Fibroblast of gingiva (primary cell): Measurements from ENCODE around the gene RAD51B.
A peak's percentile ranks its signal among the peaks of the same experiment; 100 is the strongest.

ENCODE experiments used
- DNase-seq: peaks from one replicate; pipeline ENCODE4 v3.0.0-alpha.2; 2011; ENCODE audit warnings: low read depth

The RAD51B gene

DNA sequence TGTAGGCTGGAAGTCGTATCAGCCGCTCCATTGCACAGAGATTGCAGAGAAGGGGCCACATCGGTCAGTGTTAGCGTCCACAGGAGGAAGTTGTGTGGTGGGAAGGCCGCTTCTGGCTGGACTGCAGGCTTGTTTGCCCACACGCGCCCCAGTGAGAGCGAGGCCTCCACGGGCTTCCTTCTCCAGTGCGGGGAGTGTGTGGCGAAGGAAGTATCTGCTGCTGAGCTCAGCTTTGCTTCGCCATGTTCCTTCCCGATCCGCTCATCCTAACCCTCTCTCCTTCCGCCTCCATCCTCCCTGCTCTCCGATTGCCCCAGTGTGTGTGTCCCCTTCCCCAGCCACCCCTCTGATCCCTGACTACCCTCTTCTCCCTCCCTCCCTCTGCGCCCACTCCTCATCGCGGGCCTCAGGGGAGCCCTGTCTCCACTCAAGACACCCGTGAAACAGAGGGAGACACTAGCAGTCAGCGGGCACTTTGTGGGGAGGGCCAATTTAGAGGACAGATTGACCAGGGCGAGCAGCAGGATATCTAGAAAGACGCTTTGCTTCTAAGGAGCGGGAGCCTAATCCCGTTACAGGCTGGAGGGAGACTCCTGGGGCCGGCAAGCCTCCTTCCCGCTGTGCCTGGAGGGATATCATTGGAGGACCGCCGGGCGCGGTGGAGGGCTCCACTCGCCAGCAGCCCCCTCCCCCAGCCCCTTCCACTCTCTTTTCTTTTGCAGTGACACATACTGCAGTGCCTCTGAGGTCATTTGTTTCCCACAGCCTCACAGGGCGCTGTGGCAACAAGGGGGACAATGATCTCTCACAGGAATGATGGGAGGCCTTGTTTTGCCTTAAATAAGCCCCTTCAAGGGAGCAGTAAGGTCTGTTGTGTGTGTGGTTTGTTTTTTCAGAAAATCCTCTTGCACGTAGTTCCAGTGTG is 544.5 kb downstream of the RAD51B start:
- DNase-seq, result no peak

DNA sequence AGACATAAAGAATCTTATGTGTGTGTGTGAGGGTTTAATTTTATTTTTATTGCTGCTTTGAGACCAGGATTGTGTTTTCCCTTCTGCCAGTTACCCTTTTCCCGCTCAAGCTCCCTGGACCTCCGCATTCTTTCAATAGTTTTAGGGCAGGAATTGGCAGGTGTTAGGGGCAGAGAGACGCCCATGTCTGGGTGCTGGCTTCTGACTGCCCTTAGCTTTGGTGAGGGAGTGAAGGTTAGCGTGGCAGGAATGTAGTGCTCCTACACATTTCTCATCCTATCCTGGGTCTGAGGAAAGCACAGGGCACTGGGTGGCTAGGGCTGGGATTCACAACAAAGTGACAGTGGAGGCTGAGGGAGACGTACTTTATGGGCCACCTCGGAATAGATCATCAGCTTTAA is 545.2 kb downstream of the RAD51B start:
- no peak for DNase-seq

DNA sequence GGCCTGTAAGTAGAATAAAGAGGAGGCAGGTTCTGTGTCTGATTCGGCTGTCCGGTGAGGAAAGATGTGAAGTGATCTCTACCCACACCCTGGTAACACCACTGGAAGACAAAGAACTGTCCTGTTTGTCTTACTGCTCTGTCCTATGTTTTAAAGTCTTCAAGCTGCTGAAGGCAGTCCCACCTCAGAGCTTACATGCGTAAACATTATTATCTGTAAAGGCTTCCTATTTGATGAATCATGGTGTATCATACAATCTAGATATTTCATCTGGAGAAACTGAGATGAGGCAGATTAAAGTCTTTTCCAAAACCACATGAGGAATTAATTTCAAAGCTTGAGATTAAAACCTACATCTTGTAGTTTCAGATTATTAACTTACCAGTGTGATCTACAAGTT is 545.6 kb downstream of the RAD51B start:
- no peak for DNase-seq

DNA sequence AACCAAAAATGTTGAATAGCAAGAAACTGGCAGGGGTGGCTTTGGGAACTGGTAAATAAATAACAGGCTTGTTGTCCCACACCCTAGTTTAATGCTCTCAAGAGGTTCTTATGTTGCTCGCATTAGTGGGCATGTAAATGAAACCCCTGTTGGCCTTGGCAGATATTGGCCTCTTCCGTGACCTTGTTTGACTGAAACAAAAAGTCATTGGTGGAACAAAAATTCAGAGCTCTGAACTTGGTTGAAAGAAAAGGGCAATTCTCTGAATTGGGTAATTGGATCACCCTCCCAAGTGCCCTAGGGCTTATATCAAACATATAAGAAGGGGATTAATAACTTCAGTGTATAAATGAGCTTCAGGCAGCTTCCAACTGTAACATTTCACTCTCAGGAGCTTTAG is 547.1 kb downstream of the RAD51B start:
- DNase-seq, result no peak

DNA sequence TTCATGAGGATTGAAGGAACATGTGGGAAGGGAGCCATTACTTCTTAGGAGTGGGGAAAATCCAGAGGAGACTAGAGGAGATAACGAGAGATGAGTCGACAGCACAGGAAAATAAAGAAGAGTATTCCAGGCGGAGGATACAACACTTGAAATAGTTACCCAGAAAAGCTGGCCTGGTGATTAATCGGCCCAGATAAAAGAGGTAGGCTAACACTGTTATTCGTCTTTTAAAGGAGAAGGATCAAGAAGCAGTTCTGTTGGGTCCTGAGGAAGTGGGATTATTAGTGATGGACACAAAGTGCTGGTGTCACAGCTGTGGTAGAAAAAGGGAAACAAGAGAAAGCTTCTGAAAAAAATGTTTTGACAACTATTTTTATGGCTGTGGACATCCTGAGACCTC is 548.0 kb downstream of the RAD51B start:
- DNase-seq, result no peak

DNA sequence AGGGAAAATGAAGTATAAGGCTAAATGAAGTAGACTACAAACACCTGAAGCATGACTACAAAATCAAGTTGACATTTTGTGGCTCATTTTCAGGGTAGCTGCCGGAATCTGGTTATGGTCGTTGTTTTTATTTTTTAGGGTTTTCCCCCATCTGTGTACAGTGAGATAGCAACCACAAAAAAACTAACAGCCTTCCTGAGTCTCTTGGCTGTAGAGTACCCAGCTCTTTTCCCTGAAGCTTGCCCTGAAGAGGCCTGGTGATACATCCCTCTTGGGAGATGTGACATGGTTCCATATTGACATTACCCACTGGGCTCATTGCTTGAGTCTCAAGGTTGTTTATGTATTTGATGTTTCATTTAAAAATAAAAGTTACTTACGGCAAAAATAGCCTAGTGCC is 549.3 kb downstream of the RAD51B start:
- DNase-seq, result no peak

DNA sequence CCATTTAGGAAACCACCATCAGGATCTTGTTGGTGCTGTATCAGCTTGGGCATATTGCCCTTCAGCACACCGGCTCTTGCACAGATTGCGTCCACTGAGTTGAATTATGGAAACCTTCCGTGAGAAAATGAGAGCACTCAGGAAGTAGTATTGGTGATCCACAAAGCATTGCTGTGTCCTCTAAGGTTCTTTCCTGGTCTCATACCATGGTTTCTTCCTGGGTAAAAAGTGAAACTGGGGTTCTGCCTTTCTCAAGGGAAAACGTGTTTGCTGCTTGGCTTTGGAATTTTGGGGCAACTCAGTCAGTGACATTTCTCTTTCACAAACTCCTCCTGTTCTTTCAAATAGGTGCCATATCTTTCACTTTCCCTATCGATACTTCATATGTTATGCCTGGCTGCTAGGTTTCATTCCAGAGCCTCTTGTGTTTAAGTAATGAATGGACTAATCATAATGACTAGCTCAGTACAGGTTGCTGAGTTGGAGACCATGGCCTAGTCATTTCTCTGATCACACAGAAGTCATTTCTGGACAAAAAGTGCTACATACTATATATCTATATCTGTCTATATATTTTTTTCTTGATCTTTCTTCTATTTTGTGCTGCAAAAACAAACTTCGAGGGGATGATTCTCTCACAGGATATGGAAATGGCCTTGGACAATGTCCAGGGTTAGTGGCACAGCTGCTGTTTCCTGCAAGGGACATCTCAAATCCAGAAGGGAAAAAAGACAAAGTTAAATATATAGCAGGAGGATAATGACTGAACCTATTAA is 549.9 kb downstream of the RAD51B start:
- DNase-seq, result no peak

DNA sequence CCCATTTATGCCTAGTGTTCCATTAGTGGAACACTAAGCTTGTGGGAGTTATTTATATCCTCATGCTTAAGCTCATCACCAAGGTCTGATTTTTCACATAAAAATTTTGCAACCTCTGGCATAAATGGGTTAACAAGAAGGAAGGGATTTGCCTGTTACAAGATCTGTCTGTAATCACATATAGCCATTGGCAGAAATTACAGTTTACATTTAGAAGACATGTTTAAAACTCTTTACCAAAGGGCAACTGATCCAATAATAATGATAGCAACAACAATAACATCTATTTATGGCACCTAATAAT is 550.4 kb downstream of the RAD51B start:
- DNase-seq, result no peak

DNA sequence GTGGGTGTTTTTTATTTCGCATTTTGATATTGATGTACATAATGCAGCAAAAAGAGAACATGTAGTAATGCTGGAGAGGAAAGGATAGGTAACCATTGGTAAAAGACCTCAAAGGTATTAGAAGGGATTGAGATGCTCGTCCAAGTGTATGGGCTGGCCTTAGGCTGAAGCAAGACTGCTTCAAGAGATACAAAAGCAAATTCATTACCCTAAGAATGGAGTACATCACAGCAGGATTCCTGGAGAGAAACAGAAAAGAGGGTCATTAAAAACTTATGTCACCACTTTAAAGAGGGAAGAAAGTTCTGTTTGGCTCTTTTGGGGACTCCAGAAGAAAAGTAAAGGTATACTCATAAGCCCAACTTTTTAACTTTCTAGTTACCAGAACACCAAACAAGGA is 552.8 kb downstream of the RAD51B start:
- no peak for DNase-seq

DNA sequence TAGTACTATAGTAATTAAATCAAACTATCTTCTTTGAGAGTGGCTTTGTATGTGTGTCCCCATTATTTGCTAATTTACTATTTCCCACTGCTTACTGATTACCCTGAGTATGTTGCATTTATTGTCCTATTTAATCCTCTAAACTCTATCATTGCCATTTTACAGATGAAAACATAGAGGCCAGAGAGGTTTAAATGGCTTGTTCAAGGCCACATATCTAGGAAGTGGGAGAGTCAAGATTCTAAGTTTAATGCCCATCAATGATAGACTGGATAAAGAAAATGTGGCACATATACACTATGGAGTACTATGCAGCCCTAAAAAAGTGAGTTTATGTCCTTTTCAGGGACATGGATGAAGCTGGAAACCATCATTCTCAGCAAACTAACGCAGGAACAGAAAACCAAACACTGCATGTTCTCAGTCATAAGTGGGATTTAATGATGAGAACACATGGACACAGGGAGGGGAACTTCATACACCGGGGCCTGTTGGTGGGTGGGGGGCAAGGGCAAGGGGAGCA is 553.6 kb downstream of the RAD51B start:
- no peak for DNase-seq

DNA sequence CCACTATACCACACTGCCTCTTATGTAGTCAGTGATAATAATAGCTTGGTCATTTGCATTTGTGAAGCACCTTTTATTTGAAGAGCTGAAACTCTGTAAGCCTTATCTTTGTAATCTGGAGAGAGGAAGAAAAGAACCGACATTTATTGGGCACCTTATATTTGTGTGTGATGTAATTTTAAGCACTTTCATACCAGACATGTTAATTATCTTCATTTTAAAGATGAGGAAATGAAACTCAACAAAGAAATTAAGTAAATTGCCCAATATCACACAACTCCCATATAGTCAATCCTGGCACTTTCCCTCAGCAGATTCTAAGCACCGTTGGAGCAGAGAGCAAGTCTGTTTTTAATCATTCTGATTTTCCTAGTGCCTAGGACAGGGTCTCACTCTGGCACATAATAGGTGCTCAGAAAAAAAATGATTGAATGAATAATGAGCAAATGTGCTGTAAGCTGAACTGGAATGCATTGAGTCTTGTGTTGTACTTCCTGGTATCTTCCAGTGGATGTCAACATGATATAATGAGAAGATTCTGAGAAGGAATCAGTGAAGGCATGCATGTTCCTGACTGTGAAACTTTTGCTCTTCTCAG is 554.4 kb downstream of the RAD51B start:
- DNase-seq, result no peak

DNA sequence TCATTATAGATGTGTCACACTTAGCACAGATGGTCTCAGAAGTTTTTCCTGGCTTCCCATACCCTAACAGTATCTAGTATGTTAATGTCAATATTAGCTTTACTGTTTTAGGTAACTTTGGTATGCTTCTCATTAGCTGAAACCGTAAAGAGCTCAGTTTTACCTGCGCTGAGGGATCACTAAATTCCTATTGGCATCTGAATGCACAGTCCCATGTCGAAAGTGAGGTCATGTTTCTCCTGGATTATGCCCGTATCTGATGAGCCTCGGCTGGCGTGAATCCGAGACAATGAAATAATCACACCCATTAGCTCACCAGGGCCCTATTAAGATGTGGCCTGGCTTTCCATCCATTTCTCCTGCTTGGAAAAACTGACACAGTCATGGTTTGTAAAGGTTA is 555.1 kb downstream of the RAD51B start:
- DNase-seq, result no peak

DNA sequence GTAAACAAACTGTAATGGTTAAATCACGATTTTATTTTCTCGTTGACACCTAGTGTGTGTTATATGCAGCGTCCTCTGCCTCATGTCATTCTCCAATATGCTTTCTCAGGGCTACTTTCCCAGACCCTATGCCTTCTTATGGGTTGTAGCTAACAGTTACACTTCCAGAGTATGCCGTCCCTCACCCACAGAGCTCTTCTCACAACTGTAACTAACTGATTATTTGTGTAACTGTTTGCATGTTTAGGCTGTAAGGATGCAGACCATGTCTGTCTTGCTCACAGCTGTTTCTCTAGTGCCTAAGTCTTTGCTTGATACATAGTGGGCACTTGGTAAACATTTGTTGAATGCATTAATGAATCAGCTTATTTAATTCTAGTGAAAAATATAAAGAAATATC is 555.8 kb downstream of the RAD51B start:
- no peak for DNase-seq

DNA sequence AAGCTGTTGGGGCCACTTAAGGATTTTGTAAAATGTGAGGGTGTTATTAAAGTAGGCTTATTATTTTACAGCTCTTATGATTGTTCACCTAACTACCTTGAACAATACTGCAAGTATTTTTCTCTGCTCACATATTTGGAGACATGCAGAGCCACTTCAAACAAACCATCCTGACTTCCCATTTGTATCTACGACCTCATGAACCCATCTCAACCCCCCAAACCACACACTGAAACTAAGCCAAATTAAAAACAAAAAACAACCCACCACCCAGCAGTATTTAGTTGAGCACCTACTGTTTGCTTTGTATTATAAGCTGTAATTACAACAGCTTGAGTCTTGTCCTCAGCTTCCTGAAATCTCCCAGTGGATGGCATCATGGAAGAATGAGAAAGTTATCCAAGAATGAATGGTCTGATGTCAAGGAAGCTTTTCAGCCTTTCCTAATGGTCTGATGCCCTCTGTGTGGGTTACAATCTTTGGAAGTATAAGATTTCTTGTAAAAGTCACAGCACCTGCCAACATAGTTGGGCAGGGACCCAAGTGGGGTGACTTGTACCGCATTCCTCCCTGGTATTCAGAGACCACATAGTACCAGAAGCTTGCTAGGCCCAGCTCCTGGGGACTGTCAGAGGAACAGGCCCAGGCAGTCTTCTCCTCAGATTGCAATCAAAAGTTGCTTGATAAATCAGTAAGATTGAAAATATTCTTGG is 556.6 kb downstream of the RAD51B start:
- no peak for DNase-seq

DNA sequence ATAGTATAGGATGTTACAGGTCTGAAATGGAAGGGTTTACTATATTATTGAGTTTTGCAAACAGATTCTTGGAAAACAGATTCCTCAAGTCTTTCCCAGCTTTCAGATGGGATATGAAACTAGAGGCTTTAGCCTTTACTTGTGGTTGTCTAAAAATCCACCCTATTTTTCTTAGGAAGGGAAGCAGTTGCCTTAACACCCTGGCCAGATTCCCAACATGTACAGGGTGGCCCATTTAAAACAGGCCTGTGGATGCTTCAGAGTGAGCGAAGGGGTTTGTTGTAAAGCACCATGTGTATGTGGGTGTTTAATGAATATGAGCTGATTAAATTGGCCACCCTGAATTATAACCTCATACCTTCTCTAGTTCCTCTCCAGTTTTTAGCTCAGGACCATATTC is 557.4 kb downstream of the RAD51B start:
- no peak for DNase-seq

DNA sequence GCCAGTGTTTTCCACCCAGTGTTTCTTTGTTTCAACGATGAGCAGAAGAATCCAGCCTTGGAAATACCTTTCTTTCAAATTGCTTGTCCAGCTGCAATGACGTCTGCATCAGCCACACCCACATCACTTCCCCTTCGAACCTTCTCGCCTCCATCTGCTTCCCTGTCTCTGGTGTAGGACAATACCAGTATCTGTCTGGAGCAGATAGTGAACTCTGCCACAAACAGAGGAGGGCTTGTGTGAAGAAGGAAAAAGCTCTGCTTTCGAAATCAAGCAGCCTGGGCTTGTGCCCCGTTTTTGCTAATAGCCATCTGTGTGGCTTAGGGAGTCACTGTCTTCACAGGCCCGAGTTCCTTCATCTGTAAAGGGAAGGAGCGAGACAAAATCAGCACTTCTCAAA is 557.9 kb downstream of the RAD51B start:
- DNase-seq, result peak; percentile 42

DNA sequence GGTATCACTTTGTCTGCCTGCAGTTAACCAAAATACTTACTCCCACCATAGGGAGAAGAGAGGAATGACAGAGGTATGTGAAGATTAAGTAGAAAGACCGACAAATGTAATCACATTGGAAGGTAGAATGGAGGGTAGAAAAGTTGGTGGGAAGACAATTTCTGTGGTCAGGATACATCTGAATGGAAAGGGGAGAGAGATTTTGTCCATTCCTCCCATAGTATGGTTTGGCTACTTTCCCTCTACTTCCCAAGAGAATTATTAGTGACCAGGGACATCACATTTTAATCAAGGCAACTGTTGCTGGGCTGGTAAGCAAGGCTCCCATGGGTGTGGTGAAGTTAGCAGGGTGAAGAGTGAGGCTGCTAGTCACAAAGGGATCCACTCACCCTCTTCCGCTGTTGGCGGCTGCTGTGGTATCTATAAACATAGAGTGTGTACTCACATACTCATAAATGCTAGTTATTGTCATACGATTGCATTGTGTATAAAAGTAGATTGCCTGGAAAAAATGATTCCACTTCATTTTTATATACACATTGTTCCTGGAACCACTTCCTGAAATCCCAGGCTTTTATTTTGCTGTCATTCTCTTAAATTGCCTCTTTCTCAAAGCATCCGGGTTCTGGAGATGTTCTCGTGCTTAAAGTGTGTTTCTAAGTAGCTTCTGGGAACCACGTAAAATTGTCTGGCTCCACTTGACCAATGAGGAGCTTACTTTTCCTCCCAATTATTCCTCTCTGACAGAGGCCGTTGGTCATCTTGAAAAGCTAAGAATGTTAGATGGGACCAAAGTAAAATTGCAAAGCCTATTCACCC is 560.1 kb downstream of the RAD51B start:
- DNase-seq, result no peak

DNA sequence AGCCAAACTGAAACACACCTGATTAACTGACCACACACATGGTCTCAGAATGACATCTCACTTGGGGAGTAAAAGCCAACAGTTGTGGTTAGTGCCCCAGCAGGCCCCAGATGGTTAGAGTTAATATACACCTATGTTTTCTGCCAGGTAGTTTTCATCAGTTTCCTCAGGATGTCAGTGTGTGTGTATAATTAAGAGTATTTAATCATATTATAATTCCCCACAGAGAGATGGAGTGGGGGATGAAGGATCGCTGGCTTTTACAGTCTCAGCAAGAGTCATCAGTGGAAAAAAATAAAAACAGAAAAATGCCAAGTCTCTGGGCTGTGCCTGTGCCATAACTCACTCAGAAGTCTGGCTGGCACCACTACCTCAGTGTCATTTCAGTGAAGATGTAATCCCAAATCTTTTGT is 560.8 kb downstream of the RAD51B start:
- DNase-seq, result peak; percentile 29

DNA sequence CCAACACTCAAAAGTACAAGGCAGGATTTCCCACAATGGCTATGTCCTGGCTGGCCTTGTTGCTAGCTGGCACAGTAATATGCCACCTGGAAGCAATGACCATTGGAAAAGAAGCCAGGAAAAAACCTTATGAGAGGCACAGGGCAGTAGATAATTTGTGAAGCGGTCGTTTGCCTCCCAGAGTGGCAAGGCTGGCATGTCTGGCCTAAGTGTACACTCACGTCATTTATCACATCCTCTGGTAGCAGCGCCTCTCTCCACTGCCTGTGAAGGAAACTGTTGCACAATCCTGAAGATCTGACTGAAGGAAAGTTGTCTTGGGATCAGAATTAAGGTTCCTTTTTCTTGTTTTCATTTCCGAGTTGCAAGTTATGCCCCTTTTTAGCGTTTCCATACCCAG is 564.8 kb downstream of the RAD51B start:
- peak; percentile 57 for DNase-seq

DNA sequence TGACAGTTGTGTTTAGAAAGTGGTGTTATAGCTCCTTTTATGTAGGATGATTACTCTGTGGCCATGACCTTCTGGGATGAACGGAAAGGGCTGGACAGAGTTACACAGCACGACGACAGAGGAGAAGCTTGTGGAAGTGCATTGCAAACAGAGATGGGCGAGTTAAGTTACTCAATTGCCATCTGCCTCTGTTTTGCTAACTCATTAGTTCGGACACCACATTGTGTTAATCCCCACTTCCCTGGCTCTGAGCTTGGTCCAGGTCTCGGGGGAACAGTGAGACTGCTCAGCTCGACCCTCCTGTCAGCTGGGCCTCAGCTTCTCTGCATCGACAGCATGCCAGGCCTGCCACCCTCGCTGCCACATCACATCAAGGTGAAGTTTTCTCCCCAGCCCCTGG is 565.3 kb downstream of the RAD51B start:
- no peak for DNase-seq

DNA sequence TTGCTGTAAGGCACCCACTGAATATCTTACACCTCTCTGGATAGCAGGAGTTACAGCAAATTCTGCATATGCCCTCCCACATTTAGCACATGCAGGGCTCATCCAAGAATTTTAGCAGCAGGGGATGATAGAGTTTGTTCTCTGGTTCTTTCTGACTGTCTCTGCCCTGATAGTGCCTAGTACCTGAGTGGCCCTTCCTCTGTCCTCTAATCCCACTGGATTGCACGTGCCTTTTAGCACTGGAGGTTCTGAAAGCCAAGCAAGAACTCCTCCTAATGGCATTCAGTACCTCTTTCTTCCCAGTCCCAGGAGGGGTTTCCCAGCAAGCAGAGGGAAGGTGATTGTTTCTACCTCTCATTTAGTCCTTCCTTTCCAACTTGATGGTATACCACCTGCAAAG is 566.9 kb downstream of the RAD51B start:
- no peak for DNase-seq
